HG02885 (cell line): ENCODE results near the gene SCMH1.
"Not testable (repeated sequence)": the region's sequence is repeated elsewhere in the genome, so short reads cannot be mapped to it uniquely, and the experiment has no call there.

ENCODE experiments used
- ATAC-seq: cut with Tn5 transposase; IDR thresholded peaks from one replicate; pipeline ENCODE4 v1.9.1; 2021; ENCODE audit warnings: mild to moderate bottlenecking; ENCODE audit not compliant: unreplicated experiment, poor library complexity

The SCMH1 gene

GRCh38 chr1:41160498-41161110 is 81.5 kb downstream of the SCMH1 start:
- no peak for ATAC-seq

GRCh38 chr1:41158966-41159365 is 83.1 kb downstream of the SCMH1 start:
- no peak for ATAC-seq

- no peak for ATAC-seq
These were observed 83.8 kb downstream of the SCMH1 start for GRCh38 chr1:41158147-41158875.

- ATAC-seq, result no peak
These were observed 87.0 kb downstream of the SCMH1 start for GRCh38 chr1:41155105-41155504.

GRCh38 chr1:41153750-41154274 is 88.3 kb downstream of the SCMH1 start:
- no peak for ATAC-seq

GRCh38 chr1:41152622-41153044 is 89.5 kb downstream of the SCMH1 start:
- ATAC-seq, result no peak

GRCh38 chr1:41151846-41152245 is 90.3 kb downstream of the SCMH1 start:
- no peak for ATAC-seq

GRCh38 chr1:41149570-41149969 is 92.5 kb downstream of the SCMH1 start:
- no peak for ATAC-seq

GRCh38 chr1:41144285-41144684 is 97.8 kb downstream of the SCMH1 start:
- no peak for ATAC-seq

GRCh38 chr1:41138549-41138948 is 103.6 kb downstream of the SCMH1 start:
- no peak for ATAC-seq

- ATAC-seq, result no peak
These were observed 106.7 kb downstream of the SCMH1 start for GRCh38 chr1:41135196-41135947.

- not testable (repeated sequence) for ATAC-seq
These were observed 107.8 kb downstream of the SCMH1 start for GRCh38 chr1:41134325-41134724.

GRCh38 chr1:41122851-41123518 is 119.1 kb downstream of the SCMH1 start:
- ATAC-seq, result no peak

GRCh38 chr1:41122148-41122547 is 120.0 kb downstream of the SCMH1 start:
- no peak for ATAC-seq

- no peak for ATAC-seq
These were observed 123.5 kb downstream of the SCMH1 start for GRCh38 chr1:41118645-41119044.

GRCh38 chr1:41117241-41117640 is 124.9 kb downstream of the SCMH1 start:
- ATAC-seq, result not testable (repeated sequence)

- ATAC-seq, result no peak
These were observed 131.4 kb downstream of the SCMH1 start for GRCh38 chr1:41110736-41111135.

GRCh38 chr1:41110286-41110685 is 131.8 kb downstream of the SCMH1 start:
- ATAC-seq, result no peak

GRCh38 chr1:41109310-41110197 is 132.6 kb downstream of the SCMH1 start:
- no peak for ATAC-seq
